ENCODE data around the gene MRRF.

Gene MRRF

DNA sequence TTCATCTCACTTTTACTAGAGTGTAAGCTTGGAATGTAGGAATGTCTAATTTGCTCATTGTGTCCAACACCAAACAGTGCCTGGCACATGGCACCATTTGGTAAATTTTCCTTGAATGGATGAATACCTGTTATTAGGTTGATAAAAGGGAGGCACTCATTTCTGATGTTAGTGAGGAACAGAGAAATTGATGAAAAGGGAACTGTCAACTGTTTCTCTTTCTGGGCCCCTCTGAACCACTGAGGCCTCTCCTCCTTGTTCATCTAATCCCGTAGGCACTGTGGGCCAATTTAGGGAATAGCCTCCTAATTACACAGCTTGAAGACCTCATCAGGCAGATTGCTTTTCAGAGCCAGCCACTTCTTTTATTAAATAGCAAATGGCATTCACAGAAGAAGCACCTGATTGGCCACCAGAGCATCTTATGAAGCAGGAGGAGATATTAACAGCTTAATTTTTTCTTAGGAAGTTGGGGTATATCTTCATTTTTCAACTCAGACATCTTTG is 22.6 kb downstream of the MRRF start:
- H3K36me3 ChIP-seq (ENCODE audit: control insufficient read depth, insufficient read depth, low read length), result peaks cover 15% of the 10 kb centered on the region
- H3K4me3 ChIP-seq (replicated peaks; ENCODE audit: low read depth, low read length), result no peak overlapping the region
- no peaks in the 10 kb centered on the region for H3K27me3 ChIP-seq (replicated peaks; ENCODE audit: control insufficient read depth, insufficient read depth, low read length)
- no peak for TF ChIP-seq CTCF (IDR thresholded peaks at IDR 0.05; ENCODE audit: insufficient read depth, low read length, poor library complexity, severe bottlenecking)
- DNase-seq (ENCODE audit: extremely low read depth, insufficient read length), result no peak

GRCh38 chr9:122291458-122291857 is 26.8 kb downstream of the MRRF start:
- Histone ChIP-seq H3K27me3 (replicated peaks; ENCODE audit: control insufficient read depth, insufficient read depth, low read length) (no peaks in the 10 kb centered on the region), H3K4me3 (replicated peaks; ENCODE audit: low read depth, low read length) (no peak overlapping the region), H3K36me3 (ENCODE audit: control insufficient read depth, insufficient read depth, low read length) (peaks cover 12% of the 10 kb centered on the region)
- TF ChIP-seq CTCF (IDR thresholded peaks at IDR 0.05; ENCODE audit: insufficient read depth, low read length, poor library complexity, severe bottlenecking), result no peak
- DNase-seq (ENCODE audit: extremely low read depth, insufficient read length), result no peak

- DNase-seq (ENCODE audit: extremely low read depth, insufficient read length), result no peak
- Histone ChIP-seq H3K36me3 (ENCODE audit: control insufficient read depth, insufficient read depth, low read length) (peaks cover 13% of the 10 kb centered on the region), H3K27me3 (replicated peaks; ENCODE audit: control insufficient read depth, insufficient read depth, low read length) (no peaks in the 10 kb centered on the region), H3K4me3 (replicated peaks; ENCODE audit: low read depth, low read length) (no peak overlapping the region)
- TF ChIP-seq CTCF (IDR thresholded peaks at IDR 0.05; ENCODE audit: insufficient read depth, low read length, poor library complexity, severe bottlenecking), result no peak
These were observed 29.8 kb downstream of the MRRF start for GRCh38 chr9:122294531-122294930.

DNA sequence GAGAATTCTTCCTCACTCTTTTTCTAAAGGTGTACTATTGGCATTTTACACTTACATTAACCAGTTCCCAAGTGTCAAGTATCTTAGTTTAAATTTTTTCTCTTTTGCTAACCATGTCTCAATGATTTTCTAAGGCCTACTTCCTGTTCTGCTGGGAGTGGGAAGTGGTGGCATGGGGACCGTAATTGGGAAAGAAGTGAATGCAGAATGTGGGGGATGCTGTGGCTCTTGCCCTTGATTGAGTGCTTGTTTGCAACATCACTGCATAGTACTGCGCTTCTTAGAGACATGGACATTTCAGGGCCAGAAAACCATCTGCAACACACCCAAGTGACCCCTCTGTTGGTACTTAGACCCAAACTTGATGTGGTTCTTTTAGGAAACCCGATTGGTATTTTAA is 32.8 kb downstream of the MRRF start:
- H3K36me3 ChIP-seq (ENCODE audit: control insufficient read depth, insufficient read depth, low read length), result peaks cover 12% of the 10 kb centered on the region
- no peak for TF ChIP-seq CTCF (IDR thresholded peaks at IDR 0.05; ENCODE audit: insufficient read depth, low read length, poor library complexity, severe bottlenecking)
- DNase-seq (ENCODE audit: extremely low read depth, insufficient read length), result no peak
- no peaks in the 10 kb centered on the region for H3K27me3 ChIP-seq (replicated peaks; ENCODE audit: control insufficient read depth, insufficient read depth, low read length)
- no peak overlapping the region for H3K4me3 ChIP-seq (replicated peaks; ENCODE audit: low read depth, low read length)

DNA sequence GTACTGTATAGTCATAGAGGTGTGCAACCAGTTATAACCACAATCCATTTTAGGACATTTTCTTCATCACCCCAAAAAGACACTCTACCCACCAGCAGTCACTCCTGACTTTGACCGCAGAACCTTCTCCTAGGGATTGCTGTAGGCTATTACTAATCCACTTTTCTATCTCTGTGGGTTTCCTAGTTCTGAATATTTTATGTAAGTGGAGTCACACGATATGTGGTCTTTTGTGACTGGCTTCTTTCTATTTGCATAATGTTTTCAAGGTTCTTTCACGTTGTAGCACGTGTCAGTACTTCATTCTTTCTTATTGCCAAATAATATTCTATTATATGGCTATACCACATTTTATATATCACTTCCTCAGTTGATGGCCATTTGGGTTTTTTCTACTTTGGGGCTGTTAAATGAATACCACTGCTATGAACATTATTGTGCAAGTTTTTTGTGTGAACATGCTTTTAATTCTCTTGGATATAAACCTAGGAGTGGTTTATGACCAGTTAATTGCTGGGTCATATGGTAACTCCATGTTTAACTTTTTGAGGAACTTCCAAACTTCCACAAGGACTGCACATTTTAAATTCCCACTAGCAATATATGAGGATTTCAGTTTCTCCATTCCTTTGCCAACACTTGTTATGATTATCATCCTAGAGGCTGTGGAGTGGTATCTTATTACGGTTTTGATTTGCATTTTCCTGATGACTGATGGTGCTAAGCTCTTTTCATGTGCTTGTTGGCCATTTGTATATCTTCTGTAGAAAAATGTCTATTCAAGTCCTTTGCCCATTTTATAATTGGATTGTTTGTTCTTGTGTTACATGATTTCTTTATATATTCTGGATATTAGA is 37.8 kb downstream of the MRRF start:
- TF ChIP-seq CTCF (IDR thresholded peaks at IDR 0.05; ENCODE audit: insufficient read depth, low read length, poor library complexity, severe bottlenecking), result no peak
- no peaks in the 10 kb centered on the region for H3K27me3 ChIP-seq (replicated peaks; ENCODE audit: control insufficient read depth, insufficient read depth, low read length)
- no peak overlapping the region for H3K4me3 ChIP-seq (replicated peaks; ENCODE audit: low read depth, low read length)
- DNase-seq (ENCODE audit: extremely low read depth, insufficient read length), result no peak
- H3K36me3 ChIP-seq (ENCODE audit: control insufficient read depth, insufficient read depth, low read length), result peaks cover 22% of the 10 kb centered on the region

Data from GM06990 (cell line).